CD8-positive, alpha-beta memory T cell (primary cell): ENCODE results near the gene PCNX2. TPM values are rescaled to one million over a fixed set of nuclear protein-coding genes. Genes with fewer than 3 reads are reported as not detected.
A peak's percentile ranks its signal among the peaks of the same experiment; 100 is the strongest.

Experiments
- CTCF ChIA-PET: fragments of 350-600 bp; sonication (Branson Sonifier 250); formaldehyde crosslinking; loops from one replicate; lab custom pipeline; 2021; ENCODE audit warnings: antibody characterized with exemption; lab: Charles Lee
- POLR2A ChIA-PET: fragments of 350-600 bp; sonication (Branson Sonifier 250); formaldehyde crosslinking; loops from one replicate; lab custom pipeline; 2021; ENCODE audit warnings: antibody characterized with exemption; lab: Charles Lee
- DNase-seq, 5 donors: peaks; one replicate each; pipeline versions ENCODE4 v3.0.0 to v3.0.0-alpha.2; 2020 to 2022; ENCODE audit warnings: mixed read lengths in 1 of 5
- H3K27ac ChIP-seq: one replicate; pipeline ENCODE4 v1.7.0; 2013; ENCODE audit warnings: low read depth, mild to moderate bottlenecking, low read length, moderate library complexity
- H3K27me3 ChIP-seq: 2 replicates; pipeline ENCODE4 v1.7.0; 2013; ENCODE audit warnings: low read length, mild to moderate bottlenecking; ENCODE audit not compliant: insufficient read depth, poor library complexity, severe bottlenecking
- H3K36me3 ChIP-seq: 2 replicates; pipeline ENCODE4 v1.7.0; 2013; ENCODE audit warnings: mild to moderate bottlenecking, low read length, moderate library complexity; ENCODE audit not compliant: insufficient read depth
- H3K4me1 ChIP-seq: 2 replicates; pipeline ENCODE4 v1.7.0; 2013; ENCODE audit warnings: mild to moderate bottlenecking, low read length, moderate library complexity; ENCODE audit not compliant: insufficient read depth
- H3K4me3 ChIP-seq: 2 replicates; pipeline ENCODE4 v1.7.0; 2013; ENCODE audit warnings: mild to moderate bottlenecking, low read length
- H3K9me3 ChIP-seq: 2 replicates; pipeline ENCODE4 v1.7.0; 2013; ENCODE audit warnings: mild to moderate bottlenecking, low read length
- H3K27ac Mint-ChIP-seq, 8 donors: one replicate each; pipeline ENCODE4 v1.8.0; 2020 to 2021; ENCODE audit warnings: mixed read lengths in 8 of 8, mild to moderate bottlenecking in 6 of 8, inconsistent platforms in 3 of 8, moderate library complexity in 3 of 8
- H3K27me3 Mint-ChIP-seq, 2 donors: one replicate each; pipeline ENCODE4 v1.8.0; 2020 to 2021; ENCODE audit warnings: mixed read lengths in 2 of 2, mild to moderate bottlenecking in 1 of 2, moderate library complexity in 1 of 2
- H3K36me3 Mint-ChIP-seq, 3 donors: one replicate each; pipeline ENCODE4 v1.8.0; 2020 to 2021; ENCODE audit warnings: mixed read lengths in 3 of 3, inconsistent platforms in 1 of 3, mild to moderate bottlenecking in 1 of 3
- H3K4me1 Mint-ChIP-seq, 3 donors: one replicate each; pipeline ENCODE4 v1.8.0; 2020 to 2021; ENCODE audit warnings: mixed read lengths in 3 of 3, inconsistent platforms in 1 of 3, mild to moderate bottlenecking in 1 of 3
- H3K4me3 Mint-ChIP-seq, 7 donors: one replicate each; pipeline ENCODE4 v1.8.0; 2020 to 2021; ENCODE audit warnings: mixed read lengths in 7 of 7, mild to moderate bottlenecking in 6 of 7, moderate library complexity in 4 of 7, inconsistent platforms in 2 of 7
- H3K9me3 Mint-ChIP-seq, 5 donors: one replicate each; pipeline ENCODE4 v1.8.0; 2020 to 2022; ENCODE audit warnings: mixed read lengths in 5 of 5, mild to moderate bottlenecking in 3 of 5, moderate library complexity in 2 of 5, inconsistent platforms in 1 of 5
- polyA plus RNA-seq: library from polyadenylated mRNA; unstranded; fragments of 300-500 nt; fragmentation: Illumina TruSeq; gene quantifications from one replicate; pipeline ENCODE4 v1.2.3, GENCODE V29; 2021
- total RNA-seq, 2 experiments: library from RNA; stranded (reverse); gene quantifications; one replicate each; pipeline ENCODE4 v1.2.3, GENCODE V29; 2021

Gene PCNX2
- total and polyA plus RNA-seq, 3 experiments from 2014 or later: 11.7 to 27.3 (median 26.7) TPM

DNA sequence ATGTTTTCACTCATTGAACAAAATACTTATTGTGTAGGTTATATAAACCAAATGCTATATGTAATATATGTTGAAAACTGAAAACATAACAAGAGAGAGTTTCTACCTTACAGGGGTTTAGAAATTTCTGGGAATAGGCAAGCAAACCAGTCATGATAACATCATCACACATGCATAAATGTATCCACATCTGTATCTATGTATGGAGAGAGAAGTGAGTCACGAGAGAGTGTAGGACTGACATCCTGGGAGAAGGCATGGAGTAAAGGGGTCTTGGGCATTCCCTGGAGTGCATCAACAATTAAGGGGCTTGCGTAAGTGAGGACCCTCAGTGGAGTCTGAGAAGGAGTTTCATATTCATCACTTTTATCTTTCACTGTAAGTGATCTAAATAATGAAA, 65.5 kb downstream of the PCNX2 start:
- no peaks in the 10 kb centered on the region for H3K27me3 ChIP-seq
- no peak overlapping the region for H3K27ac ChIP-seq
- H3K27me3 Mint-ChIP-seq: no peaks in the 10 kb centered on the region
- H3K36me3 Mint-ChIP-seq: peaks cover 9 to 76% (median 37%) of the 10 kb centered on the region in 3 donors
- DNase-seq: no peak
- H3K4me3 ChIP-seq: no peak overlapping the region
- peak overlapping the region in 1 of 8 donors; percentile 16 for H3K27ac Mint-ChIP-seq
- H3K9me3 ChIP-seq: no peaks in the 10 kb centered on the region
- H3K9me3 Mint-ChIP-seq: no peaks in the 10 kb centered on the region
- no peak overlapping the region for H3K4me3 Mint-ChIP-seq
- ChIA-PET POLR2A (no interaction called here), CTCF (no interaction called here)
- H3K36me3 ChIP-seq: no peaks in the 10 kb centered on the region
- no peaks in the 10 kb centered on the region for H3K4me1 ChIP-seq
- H3K4me1 Mint-ChIP-seq: peaks cover 0 to 1% (median 0%) of the 10 kb centered on the region in 3 donors

DNA sequence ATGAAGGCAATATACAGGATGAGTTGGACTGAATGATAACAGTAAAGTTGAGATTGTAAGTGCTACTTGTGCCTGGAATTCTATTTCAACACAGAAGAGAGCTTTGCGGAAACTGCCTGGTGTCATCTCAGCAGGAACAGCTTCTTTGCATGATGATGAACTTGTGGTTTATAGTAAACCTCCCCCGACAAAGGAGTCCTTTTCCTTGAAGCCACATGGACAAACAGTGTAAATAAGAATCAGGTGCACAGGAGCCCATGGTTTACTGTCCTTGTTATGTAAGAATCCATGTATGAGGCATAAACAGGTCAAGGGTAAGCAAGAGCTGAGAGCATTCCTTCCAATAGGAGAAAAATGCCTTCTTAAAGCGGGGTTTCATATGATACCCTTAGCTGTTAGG, 66.2 kb downstream of the PCNX2 start:
- no peak for DNase-seq
- ChIA-PET POLR2A (no interaction called here), CTCF (no interaction called here)
- H3K4me1 ChIP-seq: no peaks in the 10 kb centered on the region
- Mint-ChIP-seq H3K27me3 (no peaks in the 10 kb centered on the region), H3K27ac (no peak overlapping the region), H3K36me3 (peaks cover 9 to 69% (median 37%) of the 10 kb centered on the region in 3 donors), H3K4me1 (peaks cover 0 to 1% (median 0%) of the 10 kb centered on the region in 3 donors), H3K9me3 (no peaks in the 10 kb centered on the region), H3K4me3 (no peak overlapping the region)
- no peak overlapping the region for H3K4me3 ChIP-seq
- H3K36me3 ChIP-seq: no peaks in the 10 kb centered on the region
- H3K27me3 ChIP-seq: no peaks in the 10 kb centered on the region
- no peaks in the 10 kb centered on the region for H3K9me3 ChIP-seq
- H3K27ac ChIP-seq: no peak overlapping the region

DNA sequence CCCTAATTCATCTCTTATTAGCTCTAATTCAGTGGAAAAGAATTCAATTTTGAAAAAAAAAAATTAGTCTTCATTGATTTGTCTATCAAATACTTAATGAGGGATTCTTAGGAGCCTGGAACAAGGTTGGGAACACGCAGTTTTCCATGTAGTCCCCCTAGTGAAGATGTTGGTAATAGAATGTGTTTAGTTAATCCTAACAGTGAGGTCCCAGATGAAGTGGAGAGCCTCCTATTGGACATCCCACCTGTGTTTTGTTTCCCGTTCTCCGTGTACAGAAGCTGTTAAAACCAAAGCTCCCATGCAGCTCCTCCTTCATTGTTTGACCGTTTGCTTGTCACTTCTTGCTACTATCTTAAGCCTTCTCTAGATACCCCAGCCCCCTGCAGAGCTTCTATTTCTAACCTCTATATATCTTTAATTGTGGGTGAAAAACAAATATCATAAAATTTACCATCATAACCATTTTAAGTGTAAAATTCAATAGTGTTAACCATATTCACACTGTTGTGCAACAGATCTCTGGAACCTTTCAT, 67.5 kb downstream of the PCNX2 start:
- no peaks in the 10 kb centered on the region for H3K9me3 Mint-ChIP-seq
- no peak overlapping the region for H3K4me3 Mint-ChIP-seq
- no peaks in the 10 kb centered on the region for H3K27me3 ChIP-seq
- H3K27me3 Mint-ChIP-seq: no peaks in the 10 kb centered on the region
- DNase-seq: no peak
- H3K27ac ChIP-seq: no peak overlapping the region
- H3K4me3 ChIP-seq: no peak overlapping the region
- no peaks in the 10 kb centered on the region for H3K36me3 ChIP-seq
- ChIA-PET CTCF (no interaction called here), POLR2A (no interaction called here)
- no peaks in the 10 kb centered on the region for H3K9me3 ChIP-seq
- peaks cover 9 to 60% (median 28%) of the 10 kb centered on the region in 3 donors for H3K36me3 Mint-ChIP-seq
- H3K4me1 ChIP-seq: no peaks in the 10 kb centered on the region
- no peak overlapping the region for H3K27ac Mint-ChIP-seq
- peaks cover 0 to 1% (median 0%) of the 10 kb centered on the region in 3 donors for H3K4me1 Mint-ChIP-seq

DNA sequence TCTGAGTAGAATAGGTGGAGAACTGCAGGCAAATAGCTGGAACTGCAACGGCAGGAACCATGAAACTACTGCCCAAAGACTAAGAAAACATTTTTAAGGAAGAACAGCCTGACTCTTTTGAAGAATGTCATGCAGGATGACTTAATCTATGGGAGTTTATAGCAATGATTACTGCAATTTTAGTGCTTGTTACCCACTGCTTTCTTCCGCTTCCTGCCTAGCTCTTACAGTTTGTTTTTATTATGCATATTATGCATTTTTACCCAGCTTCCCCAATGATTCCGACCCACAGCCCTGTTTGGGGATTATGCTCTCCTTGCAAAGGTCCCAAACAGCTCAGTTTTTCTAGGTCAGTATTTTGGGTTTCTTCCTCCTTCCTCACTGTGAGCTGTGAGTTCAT, 71.2 kb downstream of the PCNX2 start:
- Histone ChIP-seq H3K36me3 (no peaks in the 10 kb centered on the region), H3K4me3 (no peak overlapping the region), H3K27me3 (no peaks in the 10 kb centered on the region), H3K9me3 (no peaks in the 10 kb centered on the region), H3K4me1 (no peaks in the 10 kb centered on the region), H3K27ac (no peak overlapping the region)
- no peak overlapping the region for H3K4me3 Mint-ChIP-seq
- H3K9me3 Mint-ChIP-seq: no peaks in the 10 kb centered on the region
- ChIA-PET POLR2A (no interaction called here), CTCF (no interaction called here)
- no peaks in the 10 kb centered on the region for H3K27me3 Mint-ChIP-seq
- H3K36me3 Mint-ChIP-seq: peaks cover 25 to 46% (median 33%) of the 10 kb centered on the region in 3 donors
- H3K27ac Mint-ChIP-seq: no peak overlapping the region
- DNase-seq: no peak
- H3K4me1 Mint-ChIP-seq: peaks cover 0 to under 1% (median 0%) of the 10 kb centered on the region in 3 donors

DNA sequence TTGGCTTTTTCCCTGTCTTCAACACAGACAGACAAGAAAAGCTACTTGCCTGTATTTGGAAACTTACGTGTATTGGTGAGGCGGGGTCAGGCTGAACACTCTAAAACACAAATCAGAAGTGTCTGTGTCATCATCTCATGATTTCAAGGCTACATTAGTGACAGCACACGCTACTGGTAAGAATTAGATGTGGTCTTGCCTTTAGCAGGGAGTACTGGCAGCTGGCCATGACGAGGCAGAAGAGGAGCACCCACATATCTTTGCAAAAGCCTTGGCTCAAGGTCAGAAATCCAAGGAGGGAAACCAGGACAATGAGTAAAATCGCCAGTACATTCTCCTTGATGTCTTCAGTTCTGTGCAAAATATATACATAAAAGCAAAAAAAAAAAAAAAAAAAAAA, 77.7 kb downstream of the PCNX2 start:
- Mint-ChIP-seq H3K4me1 (peaks cover 0 to 1% (median 0%) of the 10 kb centered on the region in 3 donors), H3K36me3 (peaks cover 21 to 43% (median 22%) of the 10 kb centered on the region in 3 donors)

DNA sequence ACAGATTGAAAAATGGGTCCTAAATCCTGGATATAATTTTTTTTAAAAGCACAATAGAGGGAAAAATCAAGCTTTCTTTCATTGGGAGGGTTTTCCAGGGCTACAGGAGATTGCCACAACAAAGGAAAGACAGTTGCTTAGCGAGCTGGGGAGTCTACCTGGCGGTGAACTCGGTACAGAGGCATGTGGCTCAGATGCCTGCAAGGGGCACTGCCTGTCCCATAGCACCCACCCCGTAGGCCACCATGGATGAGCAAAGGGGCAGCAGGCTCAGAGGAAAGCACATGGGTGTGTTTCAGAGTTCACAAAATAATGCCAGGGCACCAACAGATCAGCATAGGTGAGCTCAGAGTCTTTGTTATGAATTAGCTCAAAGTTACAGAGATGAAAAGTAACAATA, 79.5 kb downstream of the PCNX2 start:
- no peak overlapping the region for H3K4me3 Mint-ChIP-seq
- POLR2A ChIA-PET: interaction anchor here (0.5 kb wide), 1 partner anchor 727 kb away, joined by 3 read pairs; no protein-coding TSS in a partner anchor
- H3K9me3 Mint-ChIP-seq: no peaks in the 10 kb centered on the region
- Histone ChIP-seq H3K4me3 (no peak overlapping the region), H3K36me3 (no peaks in the 10 kb centered on the region), H3K27me3 (no peaks in the 10 kb centered on the region), H3K27ac (no peak overlapping the region), H3K9me3 (no peaks in the 10 kb centered on the region), H3K4me1 (no peaks in the 10 kb centered on the region)
- DNase-seq: no peak
- CTCF ChIA-PET: interaction anchor here (1.4 kb wide), 1 partner anchor 17 kb away, joined by 3 read pairs; no protein-coding TSS in a partner anchor
- no peak overlapping the region for H3K27ac Mint-ChIP-seq
- H3K36me3 Mint-ChIP-seq: peaks cover 21 to 61% (median 22%) of the 10 kb centered on the region in 3 donors
- H3K4me1 Mint-ChIP-seq: peaks cover 0 to 1% (median 0%) of the 10 kb centered on the region in 3 donors
- no peaks in the 10 kb centered on the region for H3K27me3 Mint-ChIP-seq

More for the DNA sequence above, 77.7 kb downstream of the PCNX2 start:
- Histone ChIP-seq H3K27ac (no peak overlapping the region), H3K4me3 (no peak overlapping the region), H3K36me3 (no peaks in the 10 kb centered on the region), H3K4me1 (no peaks in the 10 kb centered on the region), H3K9me3 (no peaks in the 10 kb centered on the region), H3K27me3 (no peaks in the 10 kb centered on the region)
- H3K27me3 Mint-ChIP-seq: no peaks in the 10 kb centered on the region
- ChIA-PET POLR2A (no interaction called here), CTCF (no interaction called here)
- no peak for DNase-seq
- no peaks in the 10 kb centered on the region for H3K9me3 Mint-ChIP-seq
- H3K27ac Mint-ChIP-seq: peak overlapping the region in 1 of 8 donors; percentile 23
- no peak overlapping the region for H3K4me3 Mint-ChIP-seq

DNA sequence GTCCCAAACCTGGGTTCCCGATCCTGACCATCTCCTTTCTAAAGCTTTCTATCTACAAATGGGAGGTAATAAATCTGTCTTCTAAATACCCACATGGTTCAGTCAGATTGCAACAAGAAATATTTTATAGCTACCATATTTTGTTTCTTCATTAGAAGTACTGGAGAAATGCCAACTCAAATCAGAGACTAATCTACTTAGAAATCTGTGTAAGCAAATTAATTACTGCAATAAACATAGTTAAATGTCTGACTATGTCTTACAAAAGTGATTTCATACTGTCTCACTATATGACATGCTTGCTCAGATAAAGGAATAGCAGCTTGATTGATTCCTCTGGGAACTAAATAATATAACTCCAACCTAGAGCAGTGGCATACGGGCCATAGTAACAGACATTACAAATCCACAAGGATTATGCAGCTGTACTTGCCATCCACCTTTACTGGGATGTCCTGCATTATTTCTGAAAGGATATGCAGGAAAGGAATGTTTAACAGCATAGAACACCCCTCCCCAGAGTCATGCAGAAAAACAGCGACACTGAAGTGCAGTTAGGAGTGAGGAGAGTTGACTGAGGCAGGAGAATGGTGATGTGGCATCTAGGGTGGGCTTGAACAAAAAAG, 80.3 kb downstream of the PCNX2 start:
- H3K9me3 Mint-ChIP-seq: no peaks in the 10 kb centered on the region
- peaks cover 14 to 59% (median 15%) of the 10 kb centered on the region in 3 donors for H3K36me3 Mint-ChIP-seq
- H3K27ac Mint-ChIP-seq: no peak overlapping the region
- ChIA-PET POLR2A (no interaction called here), CTCF (interaction anchor here (1.4 kb wide), 1 partner anchor 18 kb away, joined by 3 read pairs; no protein-coding TSS in a partner anchor)
- H3K27ac ChIP-seq: no peak overlapping the region
- no peak for DNase-seq
- H3K27me3 Mint-ChIP-seq: no peaks in the 10 kb centered on the region
- H3K27me3 ChIP-seq: no peaks in the 10 kb centered on the region
- H3K4me3 ChIP-seq: no peak overlapping the region
- H3K4me3 Mint-ChIP-seq: no peak overlapping the region
- no peaks in the 10 kb centered on the region for H3K4me1 ChIP-seq
- H3K36me3 ChIP-seq: no peaks in the 10 kb centered on the region
- peaks cover 0 to 1% (median 0%) of the 10 kb centered on the region in 3 donors for H3K4me1 Mint-ChIP-seq
- H3K9me3 ChIP-seq: no peaks in the 10 kb centered on the region

DNA sequence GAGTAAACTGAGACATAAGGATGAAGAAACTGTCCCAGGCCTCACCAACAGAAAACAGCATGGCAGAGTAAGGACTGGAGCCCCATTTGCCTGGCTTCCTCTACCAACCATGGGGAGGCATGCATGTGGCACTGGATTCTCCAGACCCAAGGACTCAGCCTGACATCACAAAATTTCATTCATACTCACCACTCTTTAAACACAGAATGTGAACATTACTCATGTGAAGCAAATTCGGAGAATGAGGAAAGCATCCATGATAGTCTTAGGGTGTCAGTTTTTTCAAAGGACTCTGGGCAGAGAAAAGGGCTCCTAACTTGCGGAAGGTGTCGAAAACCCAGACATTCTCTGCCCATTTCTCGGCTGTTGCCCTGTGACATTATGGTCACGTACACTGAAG, 83.9 kb downstream of the PCNX2 start:
- Histone ChIP-seq H3K4me3 (no peak overlapping the region), H3K27ac (no peak overlapping the region), H3K36me3 (no peaks in the 10 kb centered on the region), H3K9me3 (no peaks in the 10 kb centered on the region), H3K4me1 (no peaks in the 10 kb centered on the region), H3K27me3 (no peaks in the 10 kb centered on the region)
- Mint-ChIP-seq H3K9me3 (no peaks in the 10 kb centered on the region), H3K4me1 (no peaks in the 10 kb centered on the region), H3K27ac (no peak overlapping the region), H3K27me3 (no peaks in the 10 kb centered on the region), H3K36me3 (peaks cover 5 to 69% (median 10%) of the 10 kb centered on the region in 3 donors), H3K4me3 (no peak overlapping the region)
- no peak for DNase-seq
- ChIA-PET POLR2A (no interaction called here), CTCF (no interaction called here)
